NCI-H1930 (cell line): Measurements from ENCODE around the gene CTSO.

Experiments
- DNase-seq, 2 experiments: peaks; one replicate each; lab custom pipeline; 2025; lab: John Stamatoyannopoulos, UW

Gene CTSO, protein sequence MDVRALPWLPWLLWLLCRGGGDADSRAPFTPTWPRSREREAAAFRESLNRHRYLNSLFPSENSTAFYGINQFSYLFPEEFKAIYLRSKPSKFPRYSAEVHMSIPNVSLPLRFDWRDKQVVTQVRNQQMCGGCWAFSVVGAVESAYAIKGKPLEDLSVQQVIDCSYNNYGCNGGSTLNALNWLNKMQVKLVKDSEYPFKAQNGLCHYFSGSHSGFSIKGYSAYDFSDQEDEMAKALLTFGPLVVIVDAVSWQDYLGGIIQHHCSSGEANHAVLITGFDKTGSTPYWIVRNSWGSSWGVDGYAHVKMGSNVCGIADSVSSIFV

DNA sequence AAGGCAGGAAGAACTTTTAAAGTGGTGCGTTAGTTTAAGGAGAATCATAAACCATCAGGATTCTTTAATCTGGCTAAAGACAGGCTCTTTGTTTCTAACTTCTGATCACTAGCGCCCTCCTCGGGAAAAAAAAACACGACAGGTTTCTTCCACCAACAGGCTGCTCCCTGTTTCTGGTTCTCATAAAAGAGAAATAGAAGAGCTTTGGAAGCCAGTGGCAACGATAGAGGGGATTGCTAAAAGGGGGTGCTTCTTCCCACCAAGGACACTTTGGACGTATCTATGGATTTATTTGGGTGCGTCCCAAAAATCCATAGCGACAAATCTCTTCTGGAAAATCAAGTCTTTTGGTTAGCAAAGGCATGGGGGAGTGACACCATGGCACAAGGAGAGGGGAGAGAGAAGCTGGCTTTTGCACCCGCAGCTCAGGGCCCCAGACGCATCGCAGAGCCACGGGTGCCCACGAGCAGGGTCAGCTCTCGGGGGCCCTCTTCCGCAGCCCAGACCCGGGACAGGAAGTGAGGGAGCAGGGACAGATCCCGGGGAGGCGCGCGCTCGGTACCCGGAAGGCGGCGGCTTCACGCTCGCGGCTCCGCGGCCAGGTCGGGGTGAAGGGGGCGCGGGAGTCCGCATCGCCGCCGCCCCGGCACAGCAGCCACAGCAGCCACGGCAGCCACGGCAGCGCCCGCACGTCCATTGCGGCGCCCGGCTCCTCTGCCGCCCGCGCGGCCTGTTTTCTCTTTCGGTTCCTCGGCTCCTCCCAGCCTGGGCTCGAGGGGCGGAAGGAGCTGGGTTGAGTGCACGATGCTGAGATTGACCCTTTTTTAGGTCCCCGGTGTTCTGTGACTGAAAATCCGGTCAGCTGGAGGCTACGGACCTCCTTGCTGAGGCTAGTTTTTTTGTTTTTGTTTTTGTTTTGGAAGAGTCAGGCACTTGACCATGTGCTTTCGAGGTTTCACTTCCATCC, at the start of gene CTSO:
Gene CTSO (minus strand): TSS at position 716 of the 967 bp plus-strand sequence. CDS start 19 bp downstream, at position 697.
- peak; percentile 37 to 43 for DNase-seq

DNA sequence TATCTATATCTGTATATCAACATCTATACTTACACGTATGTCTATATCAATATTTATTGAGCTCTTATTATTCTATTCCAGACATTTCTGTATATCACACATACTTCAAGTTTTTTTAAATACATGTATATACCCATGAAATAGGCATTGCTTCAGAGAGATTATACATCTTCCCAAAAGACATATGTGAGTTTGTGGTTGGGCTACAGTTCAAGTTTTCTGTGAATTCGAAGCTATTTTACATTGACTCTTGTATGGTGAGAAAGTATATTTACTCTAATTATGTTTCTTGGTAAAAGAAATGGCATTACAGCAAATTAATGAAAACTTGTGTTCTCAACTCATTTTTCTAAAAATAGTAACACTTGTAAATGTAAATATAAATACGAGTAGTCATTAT, 46.8 kb upstream of the CTSO start:
- no peak for DNase-seq

DNA sequence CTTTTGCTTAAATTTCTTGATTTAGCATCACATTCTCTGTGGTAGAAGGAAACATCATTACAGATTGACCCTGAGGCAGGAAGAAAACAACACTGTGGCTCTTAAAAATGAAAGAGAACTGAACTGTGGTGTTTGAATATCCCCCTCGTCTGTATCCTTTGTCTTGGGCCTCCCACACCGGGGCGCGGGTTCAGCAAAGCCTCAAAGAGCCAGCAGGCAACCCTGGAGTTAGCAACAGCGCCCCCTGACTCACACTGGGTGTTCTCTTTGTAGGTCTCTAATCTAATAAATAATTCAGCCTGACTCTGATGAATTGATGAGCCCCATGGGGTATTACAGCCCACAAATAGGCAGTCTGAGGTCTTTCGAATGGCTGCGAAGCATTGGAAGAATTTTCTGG, 46.1 kb upstream of the CTSO start:
- no peak for DNase-seq

DNA sequence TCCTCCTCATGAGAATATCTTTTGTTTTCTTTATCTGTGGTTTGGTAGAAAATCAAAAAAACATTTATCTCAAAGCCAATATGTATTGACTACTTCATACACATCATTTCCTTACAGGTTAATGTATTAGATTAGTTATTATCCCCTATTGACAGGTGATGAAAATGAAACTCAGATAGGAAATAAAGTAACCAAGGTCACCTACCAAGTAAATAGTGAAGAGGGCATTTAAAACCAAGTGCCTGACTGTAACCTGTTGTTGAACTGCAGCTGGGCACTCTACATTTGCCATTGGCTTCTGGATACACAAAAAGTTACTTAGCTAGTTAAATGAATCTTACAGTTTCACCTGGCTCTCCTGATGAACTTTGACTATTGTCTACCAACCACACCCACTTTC, 41.4 kb upstream of the CTSO start:
- DNase-seq, result no peak

DNA sequence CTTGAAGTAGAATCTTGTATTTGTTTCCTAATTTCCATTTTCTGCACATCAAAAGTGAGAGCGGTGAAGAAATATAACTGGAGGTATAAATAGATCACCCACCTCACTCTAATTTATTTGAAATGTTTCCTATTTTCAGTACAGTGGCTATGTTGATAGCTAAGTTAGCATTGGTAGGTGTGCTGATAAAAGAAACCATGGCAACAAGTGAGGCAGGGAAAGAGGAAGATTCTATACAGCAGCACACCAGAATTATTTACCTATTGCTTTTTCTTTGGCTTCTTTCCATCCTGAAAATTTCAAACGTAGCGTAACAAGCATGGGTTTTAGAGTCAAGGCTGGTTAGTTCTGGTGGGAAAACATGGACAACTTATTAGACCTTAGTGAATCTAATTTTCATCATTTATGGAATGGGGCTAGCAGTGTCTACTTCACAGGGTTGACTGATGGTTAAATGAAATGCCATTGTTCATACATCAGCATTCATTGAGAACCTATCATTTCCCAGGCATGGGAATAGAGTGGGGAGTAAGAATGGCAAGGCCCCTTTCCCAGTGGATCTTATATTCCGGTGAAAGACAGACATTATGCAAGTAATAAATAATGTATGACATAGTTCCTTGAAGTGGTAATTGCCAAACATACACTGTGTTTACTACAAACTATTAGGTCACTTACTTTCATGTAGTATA, 30.6 kb upstream of the CTSO start:
- DNase-seq, result no peak

DNA sequence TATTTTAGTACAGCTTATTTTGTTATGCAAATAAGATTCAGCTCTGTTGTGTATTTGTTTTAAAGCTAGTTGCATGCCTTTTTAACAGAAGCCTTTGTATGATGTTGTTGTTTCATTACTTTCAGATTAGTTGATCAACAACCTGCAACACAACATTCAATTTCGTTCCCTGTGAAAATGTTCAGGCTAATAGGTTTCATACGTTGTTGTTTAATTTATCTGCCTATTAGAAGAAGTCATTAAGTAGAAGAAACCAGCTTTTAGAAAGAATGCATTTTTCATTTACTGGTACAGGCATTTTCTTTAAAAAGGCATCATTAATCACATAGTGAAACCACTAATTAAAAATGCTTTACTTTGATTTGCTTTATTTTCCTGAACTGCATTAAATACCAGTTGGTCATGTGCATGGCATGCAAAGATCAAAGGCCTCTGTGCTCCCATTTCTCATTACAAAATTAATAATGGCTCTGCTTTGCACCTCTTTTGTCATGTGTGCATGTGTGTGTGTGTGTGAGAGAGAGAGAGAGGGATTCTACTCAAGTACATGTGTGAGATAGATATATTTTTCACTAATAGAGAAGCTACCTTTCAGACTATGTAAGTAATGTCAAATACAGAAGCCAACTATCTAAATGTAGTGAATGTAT, 29.2 kb upstream of the CTSO start:
- DNase-seq, result no peak

DNA sequence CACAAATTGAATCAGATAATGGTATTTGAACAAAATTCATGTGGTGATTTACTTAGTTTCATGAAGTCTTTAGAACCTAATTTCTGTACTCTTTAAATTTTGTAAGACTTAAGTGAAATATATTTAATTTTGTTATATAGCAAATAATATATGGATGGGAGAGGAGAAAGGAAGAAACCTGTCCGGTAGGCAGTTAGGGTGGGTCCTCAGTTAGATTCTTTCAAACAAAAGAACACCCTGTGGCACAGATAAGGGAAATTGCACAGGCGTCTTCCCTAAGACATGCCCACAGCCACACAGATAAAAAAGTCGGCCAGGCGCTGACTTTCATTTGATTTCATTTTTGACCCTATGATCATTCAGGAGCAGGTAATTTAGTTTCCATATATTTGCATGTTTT, 25.1 kb upstream of the CTSO start:
- DNase-seq, result no peak

DNA sequence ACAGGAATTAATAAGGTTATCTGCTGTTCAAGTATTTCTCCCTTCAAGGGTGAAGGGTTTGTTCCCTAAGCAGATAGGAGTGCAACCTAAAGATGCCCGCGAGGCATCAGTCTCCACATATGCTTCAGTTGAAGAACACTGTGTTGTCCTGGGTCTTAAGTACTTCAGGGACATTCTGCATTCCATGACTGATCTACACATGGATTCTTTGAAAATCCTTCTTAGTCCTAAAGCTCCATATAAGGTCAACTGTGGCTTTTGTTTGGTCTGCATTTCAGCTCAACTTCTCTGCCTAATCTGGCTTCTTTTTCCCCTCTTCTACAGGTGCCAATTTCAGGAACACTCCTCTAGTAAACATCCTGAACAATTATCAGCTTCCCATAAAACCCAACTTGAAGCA, 21.8 kb upstream of the CTSO start:
- DNase-seq, result no peak

DNA sequence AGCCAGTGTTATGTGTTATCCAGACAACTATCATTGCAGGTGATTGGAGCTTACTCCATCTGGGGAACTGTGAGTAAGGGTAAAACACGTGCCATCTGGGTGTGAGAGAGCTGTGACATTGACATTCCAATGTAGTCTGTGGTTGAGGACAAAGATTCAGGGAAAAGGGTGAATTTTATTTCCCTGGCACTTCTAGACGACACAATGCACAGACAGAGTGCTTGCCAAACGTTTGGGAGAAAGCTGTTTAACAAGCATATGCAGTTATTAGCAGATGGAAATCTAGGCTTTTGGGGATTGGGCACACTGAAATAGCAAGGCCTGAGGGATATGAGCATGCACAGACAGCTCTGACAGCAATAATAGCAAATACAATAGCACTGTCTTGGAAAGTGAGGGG, 21.3 kb upstream of the CTSO start:
- DNase-seq, result no peak

DNA sequence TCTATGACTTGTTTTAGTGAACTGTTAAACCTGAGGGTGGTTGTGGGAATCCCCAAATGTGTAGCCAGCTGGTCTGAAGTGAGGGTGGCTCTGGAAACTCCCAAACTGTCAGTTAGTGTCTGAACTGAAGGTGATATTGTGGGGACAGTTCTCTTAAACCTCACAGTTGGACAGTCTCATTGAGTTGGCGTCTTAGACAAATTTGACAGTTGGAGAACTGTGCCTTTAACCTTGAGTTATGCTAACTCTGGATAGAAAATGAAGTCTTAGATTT, 20.7 kb upstream of the CTSO start:
- DNase-seq, result no peak

DNA sequence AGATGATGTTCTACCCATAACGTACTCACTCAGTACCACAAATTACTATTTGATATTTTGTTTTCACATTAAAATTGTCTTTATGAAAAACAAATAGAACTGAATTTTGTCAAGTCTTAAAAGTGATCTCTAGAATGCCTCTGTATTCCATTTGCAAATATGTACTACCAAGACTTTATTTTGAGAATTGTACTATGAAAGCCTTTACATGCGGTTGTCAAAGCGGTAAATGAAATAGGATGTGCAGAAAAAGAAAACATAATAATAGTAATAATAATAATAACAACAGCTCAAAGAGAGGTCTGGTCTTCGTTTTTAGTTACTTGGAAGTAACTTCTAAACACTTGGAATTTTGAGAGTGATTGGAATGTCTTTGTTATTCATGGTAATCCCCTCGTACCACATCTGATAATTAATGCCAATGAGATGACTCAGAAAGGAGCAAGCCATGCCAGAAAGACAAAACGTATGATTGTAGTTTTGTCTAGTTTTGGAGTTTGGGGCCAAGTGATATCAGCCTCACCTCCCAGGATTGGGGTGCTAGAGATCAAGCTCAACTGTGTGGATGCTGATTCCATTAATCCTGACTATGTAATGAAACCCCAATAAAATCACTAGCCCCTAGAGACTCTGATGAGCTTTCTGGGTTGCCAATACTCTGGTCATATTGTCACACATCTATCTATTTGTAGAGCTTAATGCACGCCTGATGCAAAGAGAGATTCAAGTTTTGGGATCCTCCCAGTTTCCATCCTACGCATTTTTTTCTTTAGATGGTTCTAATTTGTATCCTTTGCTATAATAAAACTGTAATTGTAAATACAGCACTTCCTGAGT, 20.2 kb upstream of the CTSO start:
- DNase-seq, result no peak

DNA sequence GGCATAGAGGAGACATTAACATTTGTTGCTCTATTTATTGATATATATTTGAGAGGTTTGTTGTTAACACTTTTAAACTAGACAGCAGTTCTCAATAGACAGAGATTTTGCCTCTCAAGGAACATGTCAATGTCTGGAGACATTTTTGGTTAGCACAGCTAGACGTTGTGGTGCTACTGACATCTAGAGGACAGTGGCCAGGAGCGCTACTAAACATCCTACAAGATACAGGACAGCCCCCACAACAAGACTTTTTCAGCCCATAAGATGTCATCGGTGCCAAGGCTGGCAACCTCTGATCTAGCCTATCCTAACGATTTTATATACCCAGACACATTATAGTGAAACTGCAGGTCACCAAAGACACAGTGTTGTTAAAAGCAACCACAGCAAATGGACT, 18.4 kb upstream of the CTSO start:
- no peak for DNase-seq

DNA sequence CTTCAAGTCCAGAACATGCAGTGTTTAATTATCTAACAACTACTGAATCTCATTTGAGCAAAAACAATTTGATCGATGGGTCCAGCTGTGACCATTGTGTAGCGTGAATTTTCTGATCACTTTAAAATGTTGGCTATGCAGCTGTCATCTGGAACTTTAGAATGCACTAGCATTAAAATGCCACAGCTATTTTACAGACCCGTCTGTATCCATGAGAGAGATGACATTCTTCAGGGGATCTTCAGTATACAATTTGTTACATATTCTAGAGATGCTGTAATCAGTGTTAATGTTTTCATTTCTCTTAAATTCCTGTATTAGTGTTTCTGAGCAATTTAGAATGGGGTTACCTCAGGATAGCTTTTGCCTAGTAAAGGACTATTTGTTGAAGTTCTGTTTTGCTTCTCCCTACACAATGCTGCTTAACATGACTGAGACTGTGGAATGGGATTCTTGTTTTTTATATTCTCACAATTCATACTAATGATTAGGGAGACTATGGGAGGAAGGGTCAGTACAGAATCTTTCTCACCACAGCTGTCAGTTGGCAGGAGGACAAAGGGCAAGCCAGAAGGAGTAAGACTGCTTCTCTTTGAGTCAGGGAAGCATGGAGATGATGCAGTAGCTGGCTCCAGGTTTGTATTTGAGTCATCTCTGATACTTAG, 13.2 kb upstream of the CTSO start:
- no peak for DNase-seq

DNA sequence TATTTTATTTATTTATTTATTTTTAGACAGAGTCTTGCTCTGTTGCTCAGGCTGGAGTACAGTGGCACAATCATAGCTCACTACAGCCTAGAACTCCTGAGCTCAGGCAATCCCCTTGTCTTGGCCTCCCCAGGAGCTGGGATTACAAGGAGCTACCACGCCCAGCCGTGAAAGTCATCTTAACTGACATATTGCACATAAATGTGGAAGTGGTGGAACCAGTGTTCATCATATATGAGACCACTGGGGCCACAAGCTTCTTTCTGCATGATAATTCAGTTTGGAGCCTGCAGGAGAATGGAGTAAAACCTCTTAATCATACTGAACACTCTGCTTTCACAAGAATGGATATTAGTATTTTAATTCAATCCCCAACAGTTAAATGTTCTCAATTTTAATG, 12.5 kb upstream of the CTSO start:
- DNase-seq, result no peak

DNA sequence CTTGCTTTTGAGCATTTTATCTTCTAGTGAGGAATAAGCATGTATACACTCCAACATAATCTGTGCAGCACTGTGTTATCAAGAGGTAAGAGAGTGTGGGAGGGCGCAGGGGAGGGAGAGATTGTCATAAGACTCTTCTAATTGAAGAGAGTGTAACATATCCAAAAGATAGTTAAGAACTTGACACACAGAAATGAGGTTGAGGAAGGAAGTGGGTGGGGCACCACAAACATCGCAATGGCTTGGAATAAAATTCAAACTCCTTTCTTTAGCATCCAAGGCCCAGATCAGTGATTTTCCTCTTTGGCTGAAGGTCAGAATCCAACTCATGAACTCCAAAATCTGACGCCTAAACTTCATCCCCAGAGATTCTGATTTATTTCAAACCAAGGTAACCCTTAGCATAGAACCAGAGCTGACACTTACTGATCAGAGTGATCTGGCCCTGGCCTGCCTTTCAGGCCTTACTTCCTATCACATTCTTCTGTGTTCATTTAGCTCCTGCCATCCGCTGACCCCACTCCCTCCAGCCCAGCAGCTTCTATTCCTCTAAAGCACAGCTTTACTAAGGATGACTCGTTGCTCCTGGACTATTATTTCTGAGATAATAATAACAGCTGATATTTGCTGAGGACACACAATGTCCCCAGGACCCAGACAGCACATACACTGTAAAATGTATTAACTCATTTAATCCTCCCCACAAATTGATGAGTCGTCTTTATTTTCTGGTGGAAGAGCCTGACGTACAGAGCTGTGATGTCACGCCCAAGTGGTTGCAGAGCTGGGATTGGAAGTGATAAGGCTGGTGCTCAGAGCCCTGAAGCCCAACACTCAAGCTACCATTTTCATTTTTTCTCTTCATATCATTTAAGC, 10.6 kb upstream of the CTSO start:
- DNase-seq, result no peak

DNA sequence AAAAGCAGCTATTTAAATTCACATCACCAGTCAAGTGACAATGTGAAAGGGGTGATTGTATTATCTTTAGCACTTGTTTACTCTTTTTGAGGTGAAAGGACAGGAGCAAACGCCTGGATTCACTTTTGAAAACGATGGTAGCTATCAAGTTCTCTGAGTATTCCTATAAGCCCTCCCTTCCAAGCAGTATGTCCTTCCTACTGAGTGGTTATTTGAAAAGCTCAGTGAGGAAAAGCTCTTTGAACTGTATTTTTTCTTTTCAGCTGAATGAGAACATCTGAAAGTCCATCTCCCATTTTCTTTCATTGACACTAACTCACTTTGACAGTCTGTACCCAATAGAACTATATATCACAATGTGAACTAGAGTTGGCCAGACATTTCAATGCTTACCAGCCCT, 9.1 kb upstream of the CTSO start:
- no peak for DNase-seq

DNA sequence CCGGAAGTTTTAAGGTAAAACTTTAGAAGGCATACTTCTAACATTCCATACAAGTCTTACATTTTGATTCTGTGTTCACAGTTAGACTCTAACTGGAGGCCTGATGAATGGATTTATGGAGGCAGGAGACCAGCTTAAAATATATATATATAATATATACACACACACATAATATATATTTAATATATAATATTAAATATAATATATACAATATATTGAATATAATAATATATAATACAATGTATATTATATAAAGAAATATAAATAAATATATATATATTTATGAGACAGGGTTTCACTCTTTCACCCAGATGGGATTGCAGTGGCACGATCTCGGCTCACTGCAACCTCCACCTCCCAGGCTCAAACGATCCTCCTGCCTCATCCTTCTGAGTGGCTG, 7.9 kb upstream of the CTSO start:
- DNase-seq, result no peak

DNA sequence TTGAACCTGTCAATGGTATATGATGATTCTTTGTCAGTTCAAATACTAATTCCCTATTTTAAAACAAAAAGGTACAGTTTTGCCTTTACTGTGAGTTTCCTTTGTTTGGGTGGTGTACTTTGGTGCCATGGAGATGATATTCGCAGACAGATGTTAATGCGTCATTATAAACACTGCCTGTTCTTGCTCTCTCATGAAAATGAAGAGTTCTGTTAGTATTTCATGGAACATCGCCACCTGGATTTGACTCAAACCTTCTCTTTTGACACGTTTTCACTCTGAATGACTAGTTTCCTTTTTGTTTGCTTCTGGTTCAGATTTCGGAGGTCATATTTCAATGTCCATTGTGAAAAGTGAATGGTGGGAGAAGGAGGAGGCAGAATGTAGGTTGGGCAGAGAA, 6.9 kb upstream of the CTSO start:
- DNase-seq, result no peak

DNA sequence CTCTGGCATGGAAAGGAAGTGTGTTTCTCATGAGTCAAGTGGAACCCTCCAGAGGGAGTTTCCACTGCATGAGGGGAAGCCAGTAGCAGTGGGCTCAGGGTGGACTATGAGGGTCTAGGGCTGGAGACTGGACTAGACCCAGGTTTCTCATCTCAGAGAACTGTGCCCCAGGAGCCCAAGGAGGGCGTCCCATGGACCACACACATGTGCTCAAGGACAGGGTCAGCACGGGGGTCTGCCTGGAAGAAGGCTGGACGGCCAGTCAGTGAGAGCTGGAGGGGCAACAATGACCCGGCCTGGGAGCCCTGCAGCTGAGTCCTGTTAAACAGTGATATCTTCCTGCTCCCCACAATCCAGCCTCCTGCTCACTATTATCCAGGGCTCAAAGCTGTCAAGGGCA, 5.8 kb upstream of the CTSO start:
- DNase-seq, result no peak

DNA sequence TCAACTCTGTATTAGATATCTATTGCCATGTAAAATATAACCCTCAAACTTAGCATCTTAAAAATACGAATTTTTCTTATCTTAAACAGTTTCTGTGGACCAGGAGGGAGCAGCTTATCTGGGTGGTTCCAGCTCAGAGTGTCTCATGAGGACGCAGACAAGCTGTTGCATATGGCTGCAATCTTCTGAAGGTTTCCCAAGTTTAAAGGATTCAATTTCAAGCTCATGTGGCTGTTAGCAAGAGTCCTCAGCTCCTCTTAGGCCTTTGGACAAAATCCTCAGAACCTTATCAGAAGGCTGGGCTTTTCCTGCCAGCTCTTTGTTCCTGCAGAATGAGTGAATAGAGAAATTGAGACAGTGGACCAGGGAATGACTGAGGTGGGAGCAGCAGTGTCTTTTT, 2.8 kb upstream of the CTSO start:
- DNase-seq, result no peak
